OCI-M1 (cell line): ENCODE results near the gene FAM3C.
A peak's percentile ranks its signal among the peaks of the same experiment; 100 is the strongest.

Source experiments
- DNase-seq: peaks from one replicate; lab custom pipeline; 2025; lab: John Stamatoyannopoulos, UW

Gene FAM3C

GRCh38 chr7:121376979-121377378, 19.1 kb downstream of the FAM3C start:
- DNase-seq, result no peak

- DNase-seq, result no peak
Observed at GRCh38 chr7:121373177-121373576, 22.9 kb downstream of the FAM3C start.

DNA sequence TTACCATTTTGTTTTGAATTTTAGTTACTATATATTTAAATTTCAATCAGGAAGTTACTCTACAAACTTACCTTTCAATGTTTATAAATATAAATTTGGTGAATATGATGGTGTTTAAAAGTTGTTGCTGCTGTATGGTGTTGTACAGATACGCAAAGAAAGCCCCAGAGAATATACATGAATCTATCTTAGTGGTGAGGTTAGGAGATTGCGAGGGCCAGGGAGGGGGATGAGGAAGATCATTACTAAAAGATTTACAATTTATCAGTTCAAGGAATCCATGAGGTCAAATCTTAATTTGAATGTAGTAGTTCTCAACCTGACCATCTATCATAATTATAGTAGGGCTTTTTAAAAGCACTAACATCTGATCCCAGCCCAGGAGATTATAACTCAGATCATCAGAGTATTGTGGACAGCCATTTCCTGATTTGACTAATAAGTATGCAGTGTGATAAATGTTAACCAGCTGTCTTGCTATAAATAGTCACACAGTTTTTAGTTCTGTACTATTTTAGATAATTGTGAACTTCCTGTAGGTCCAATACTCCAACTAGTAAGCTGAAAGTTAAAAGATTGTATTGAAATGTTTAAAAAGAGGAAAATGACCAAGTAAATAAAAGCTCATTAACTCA, 23.6 kb downstream of the FAM3C start:
- no peak for DNase-seq

- DNase-seq, result no peak
Observed at GRCh38 chr7:121371883-121372282, 24.2 kb downstream of the FAM3C start.

GRCh38 chr7:121371367-121371766, 24.7 kb downstream of the FAM3C start:
- no peak for DNase-seq

DNA sequence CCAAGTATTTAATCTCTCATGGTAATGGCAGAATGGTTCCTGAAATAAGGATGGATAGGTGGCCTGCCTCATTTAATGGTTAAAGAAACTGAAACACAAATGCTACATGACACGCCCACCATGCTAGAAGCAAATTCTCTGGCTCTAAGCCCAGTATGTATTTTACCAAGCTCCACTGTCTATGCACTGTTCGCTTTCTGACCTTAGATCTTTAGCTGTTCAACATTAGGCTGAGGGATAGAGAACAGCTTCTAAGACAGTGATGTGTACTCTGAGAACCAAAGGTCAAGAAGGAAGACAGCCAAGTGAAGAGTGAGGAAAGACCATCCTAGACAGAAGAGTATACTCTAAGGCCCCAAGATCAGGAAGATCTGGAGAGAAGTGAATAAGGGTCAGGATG, 26.6 kb downstream of the FAM3C start:
- DNase-seq, result no peak

- DNase-seq, result peak; percentile 42
Observed at GRCh38 chr7:121366852-121367431, 29.2 kb downstream of the FAM3C start.

DNA sequence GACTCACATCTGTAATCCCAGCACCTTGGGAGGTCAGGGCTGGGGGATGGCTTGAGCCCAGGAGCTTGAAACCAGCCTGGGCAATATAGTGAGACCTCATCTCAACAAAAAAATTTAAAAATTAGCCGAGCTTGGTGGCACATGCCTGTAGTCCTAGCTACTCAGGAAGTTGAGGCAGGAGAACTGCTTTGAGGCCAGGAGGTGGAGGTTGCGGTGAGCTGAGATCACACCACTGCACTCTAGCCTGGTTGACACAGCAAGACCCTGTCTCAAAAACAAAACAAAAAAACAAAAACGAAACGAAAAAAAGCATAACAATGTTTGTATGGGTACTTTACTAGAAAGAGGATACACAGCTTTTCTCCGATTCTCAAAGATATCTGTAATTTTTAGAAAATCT, 35.5 kb downstream of the FAM3C start:
- no peak for DNase-seq

GRCh38 chr7:121355574-121355973, 40.5 kb downstream of the FAM3C start:
- DNase-seq, result no peak

DNA sequence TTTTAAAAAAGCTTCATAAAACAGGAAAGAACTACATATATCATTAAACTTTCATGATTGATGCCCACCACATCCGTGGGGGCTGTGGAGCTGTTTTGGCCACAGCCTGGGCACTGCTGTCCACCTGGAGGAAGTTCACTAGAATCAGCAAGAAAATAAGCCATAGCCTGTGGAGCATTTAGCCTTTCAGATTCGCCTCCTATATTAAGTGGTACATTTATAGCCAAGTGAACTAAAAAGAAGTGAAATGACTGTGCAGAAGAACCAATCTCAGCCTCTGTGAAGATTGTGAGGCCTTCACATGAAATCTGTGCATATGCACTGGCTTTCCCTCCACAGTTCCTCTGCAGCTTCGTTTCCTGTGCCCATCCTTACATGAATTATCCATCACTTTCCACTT, 43.8 kb downstream of the FAM3C start:
- DNase-seq, result no peak

DNA sequence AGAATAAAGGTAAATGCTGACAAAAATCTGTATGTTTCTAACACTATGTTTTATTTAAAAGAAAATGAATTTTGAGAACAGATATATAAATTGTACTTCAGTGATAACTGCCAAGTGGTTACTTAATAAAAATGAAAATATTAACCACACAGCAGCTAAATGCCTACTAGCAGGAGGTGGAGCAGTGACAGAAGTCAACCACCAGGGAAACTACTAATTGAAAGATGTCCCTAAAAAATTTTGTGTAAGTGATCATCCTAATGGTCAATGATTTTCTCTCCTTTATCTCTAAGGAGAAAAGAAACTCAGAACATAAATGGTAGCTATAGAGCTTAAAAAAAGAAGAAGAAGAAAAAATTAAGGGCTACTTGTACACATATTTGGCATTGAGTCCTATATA, 44.4 kb downstream of the FAM3C start:
- DNase-seq, result no peak

- DNase-seq, result no peak
Observed at GRCh38 chr7:121344497-121344896, 51.6 kb downstream of the FAM3C start.

GRCh38 chr7:121344093-121344492, 52.0 kb downstream of the FAM3C start:
- DNase-seq, result no peak

DNA sequence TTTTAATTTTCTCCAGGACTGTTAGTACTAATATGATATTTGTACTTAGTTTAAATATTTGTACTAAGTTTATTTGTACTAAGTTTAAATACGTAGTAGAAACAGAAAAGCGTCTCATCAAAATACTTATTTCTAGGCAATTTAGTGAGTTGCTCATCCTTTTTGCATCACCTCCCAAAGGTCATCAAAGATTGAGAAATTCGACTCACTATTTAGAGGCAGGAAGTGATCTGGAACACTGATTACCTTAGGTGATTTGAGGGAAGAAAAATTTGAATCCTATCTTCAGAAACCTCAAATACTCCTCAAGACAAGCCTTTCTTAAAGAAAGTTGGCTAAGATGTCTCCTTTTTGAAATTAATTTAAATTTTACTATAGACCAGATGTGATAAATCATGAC, 52.8 kb downstream of the FAM3C start:
- DNase-seq, result no peak

DNA sequence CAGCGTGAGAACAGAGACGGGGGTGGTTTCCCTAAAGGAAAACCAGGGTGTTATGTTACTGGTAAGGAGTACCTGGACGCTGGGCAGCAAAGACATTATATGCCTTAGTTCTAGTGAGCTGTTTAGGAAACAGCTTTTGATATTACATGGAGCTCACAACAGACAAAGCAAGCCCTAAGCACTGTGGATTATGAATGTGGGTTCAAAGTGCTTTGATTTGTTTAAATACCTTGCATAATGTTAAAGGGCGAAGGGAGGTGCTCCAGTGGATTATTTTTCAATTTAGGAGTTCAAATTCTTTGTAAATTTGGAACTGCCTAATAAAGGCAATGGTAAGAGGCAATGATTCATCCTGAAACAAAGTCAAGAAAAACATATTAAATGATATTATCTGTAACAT, 53.5 kb downstream of the FAM3C start:
- DNase-seq, result no peak

DNA sequence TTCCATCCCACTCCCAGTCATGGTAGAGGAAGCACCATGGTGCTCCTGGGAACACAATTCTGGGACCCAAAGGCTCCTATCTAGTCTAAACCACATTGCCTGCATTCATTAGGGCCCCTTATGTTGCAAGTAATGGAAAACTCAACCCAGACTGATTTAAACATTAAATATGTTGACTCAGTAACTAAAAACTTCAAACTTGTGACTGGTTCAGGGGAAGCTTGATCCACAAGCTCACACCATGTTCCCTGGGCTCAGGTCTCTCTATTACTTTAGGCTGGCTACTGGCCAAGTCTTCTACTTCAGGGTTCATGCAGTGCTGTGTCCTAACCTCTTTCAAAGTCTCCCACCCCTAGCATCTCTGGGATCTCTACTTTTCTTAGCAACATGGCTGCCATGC, 54.2 kb downstream of the FAM3C start:
- DNase-seq, result no peak

DNA sequence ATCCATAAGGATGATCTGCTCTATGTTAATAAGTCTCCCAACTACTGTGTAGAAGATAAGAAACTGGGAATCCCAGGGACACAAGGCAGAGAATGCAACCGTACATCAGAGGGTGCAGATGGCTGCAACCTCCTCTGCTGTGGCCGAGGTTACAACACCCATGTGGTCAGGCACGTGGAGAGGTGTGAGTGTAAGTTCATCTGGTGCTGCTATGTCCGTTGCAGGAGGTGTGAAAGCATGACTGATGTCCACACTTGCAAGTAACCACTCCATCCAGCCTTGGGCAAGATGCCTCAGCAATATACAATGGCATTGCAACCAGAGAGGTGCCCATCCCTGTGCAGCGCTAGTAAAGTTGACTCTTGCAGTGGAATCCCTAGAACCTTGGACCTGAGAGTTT, 57.0 kb downstream of the FAM3C start:
- no peak for DNase-seq

DNA sequence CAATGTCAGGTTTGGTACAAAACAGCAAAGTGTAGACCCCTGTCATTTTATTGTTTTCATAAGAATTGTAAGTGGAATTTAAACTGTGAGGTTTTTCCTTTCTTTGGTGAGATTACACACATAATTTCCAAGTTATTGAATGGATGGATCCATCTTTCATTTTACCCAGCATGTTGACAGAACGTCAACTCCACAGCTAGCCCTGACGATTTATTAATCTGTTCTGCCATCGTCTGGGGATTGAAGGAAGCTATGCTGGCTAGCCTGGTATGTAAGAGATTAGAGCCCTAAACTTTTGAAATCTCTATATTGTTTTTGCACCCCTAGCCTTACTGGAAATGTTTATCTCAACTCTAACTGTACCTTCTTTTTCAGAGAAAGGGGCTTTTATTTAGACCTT, 58.7 kb downstream of the FAM3C start:
- DNase-seq, result peak; percentile 62

GRCh38 chr7:121336579-121336978, 59.5 kb downstream of the FAM3C start:
- DNase-seq, result no peak

DNA sequence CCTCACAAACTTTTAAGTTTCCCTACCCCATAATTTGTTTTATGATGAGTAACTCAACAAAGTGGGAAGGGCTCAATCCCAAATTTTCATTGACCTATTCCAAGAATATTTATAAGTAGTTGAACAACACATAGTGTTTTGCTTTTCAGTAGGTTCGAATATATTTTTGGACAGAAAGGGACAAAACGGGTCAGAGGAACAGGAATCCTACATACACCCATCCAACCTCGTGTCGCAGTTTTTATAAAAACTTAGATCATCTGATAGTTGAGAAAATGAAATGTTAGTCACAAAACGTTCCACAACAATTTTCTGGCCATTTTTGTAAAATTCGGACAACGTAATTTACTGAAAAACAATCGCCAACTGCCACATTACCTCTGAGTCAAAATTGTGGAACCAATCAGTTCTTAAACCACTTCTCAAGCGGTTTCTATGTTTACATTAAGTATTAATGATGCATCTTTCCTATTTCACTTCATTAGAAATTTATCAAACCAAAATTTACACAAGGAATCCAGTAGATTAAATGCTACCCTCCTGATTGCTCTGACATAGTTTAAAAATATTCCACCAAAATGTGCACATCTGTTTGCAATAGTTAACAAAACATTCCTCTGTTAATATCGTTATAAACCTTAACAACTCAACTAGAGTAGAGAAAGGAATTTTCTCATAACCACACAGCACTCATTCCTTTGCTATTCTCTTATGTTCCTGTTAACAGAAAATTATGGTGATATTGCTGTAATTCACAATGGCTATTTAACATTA, 61.0 kb downstream of the FAM3C start:
- DNase-seq, result no peak

DNA sequence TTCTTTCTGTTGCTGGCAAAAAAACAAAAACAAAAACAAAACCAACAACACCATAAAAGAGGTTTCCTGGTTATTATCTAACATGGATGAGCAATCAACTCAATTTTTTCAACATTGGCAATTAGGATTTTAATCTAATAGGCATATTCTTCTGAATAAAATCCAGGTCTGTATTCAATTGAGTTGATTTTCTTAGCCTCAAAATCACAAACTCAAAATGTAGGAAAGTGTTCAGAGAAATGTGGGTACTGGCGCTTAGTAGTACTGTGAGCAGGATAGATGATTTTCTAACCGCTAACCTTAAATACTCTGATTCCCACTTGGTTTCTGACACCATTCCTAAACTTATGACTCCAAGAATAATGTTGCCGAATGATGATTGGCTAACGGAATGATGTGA, 61.7 kb downstream of the FAM3C start:
- DNase-seq, result no peak

DNA sequence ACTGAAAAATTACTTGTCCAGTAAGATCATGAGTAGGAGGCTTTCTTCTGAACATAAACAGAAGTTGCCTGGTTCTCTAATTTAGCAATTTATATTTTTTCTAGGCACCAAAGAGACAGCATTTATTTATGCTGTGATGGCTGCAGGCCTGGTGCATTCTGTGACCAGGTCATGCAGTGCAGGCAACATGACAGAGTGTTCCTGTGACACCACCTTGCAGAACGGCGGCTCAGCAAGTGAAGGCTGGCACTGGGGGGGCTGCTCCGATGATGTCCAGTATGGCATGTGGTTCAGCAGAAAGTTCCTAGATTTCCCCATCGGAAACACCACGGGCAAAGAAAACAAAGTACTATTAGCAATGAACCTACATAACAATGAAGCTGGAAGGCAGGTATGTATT, 64.5 kb downstream of the FAM3C start:
- no peak for DNase-seq

- no peak for DNase-seq
Observed at GRCh38 chr7:121331048-121331447, 65.1 kb downstream of the FAM3C start.
